Measurements from ENCODE around the gene DHRS2. TPM values are rescaled to one million over a fixed set of nuclear protein-coding genes. Genes with fewer than 3 reads are reported as not detected.

DHRS2 gene
- total and polyA plus RNA-seq, 2 of the 13 experiments (the other 11 are each of a cell fraction or from before 2014, with no cell fraction given) = 1,621 to 3,021 TPM

GRCh38 chr14:23603103-23603502 lies 33.1 kb upstream of the DHRS2 start:
- no TSS peak for BruUV-seq (replicated peaks)
- no peaks in the 10 kb centered on the region for H3K27me3 ChIP-seq (ENCODE audit: control insufficient read depth in 1 of 2, insufficient read depth in 2 of 2, low read length in 2 of 2)
- no peak for DNase-seq (ENCODE audit: low spot score)
- H3K9ac ChIP-seq (ENCODE audit: insufficient read depth, low read depth, low read length) = 0 out of 2 replicates have a peak overlapping the region, but pooled peaks have one; percentile 9
- peaks cover 8% of the 10 kb centered on the region; the same call in 1 of the 2 replicates for H3K9me3 ChIP-seq (ENCODE audit: low read length)
- H3K79me2 ChIP-seq (ENCODE audit: insufficient read depth, low read length) = no peaks in the 10 kb centered on the region
- no peak overlapping the region for H2AFZ ChIP-seq (ENCODE audit: low read length)
- intact Hi-C loops (cut with micrococcal nuclease; ENCODE audit: unreplicated experiment) = no loop called here
- no peak; the same call in 2 of the 3 replicates for ATAC-seq
- no peak overlapping the region for H3K4me2 ChIP-seq (ENCODE audit: low read depth, low read length)
- H3K27ac ChIP-seq (ENCODE audit: extremely low read length, insufficient read depth, low read length) = peak overlapping the region; percentile 61
- no peak for FAIRE-seq
- WGBS (ENCODE audit: low lambda C conversion rate) = 89% methylated on average over 2 of the region's 2 CpGs
- H3K4me1 ChIP-seq (ENCODE audit: insufficient read depth, low read length) = peaks cover 77% of the 10 kb centered on the region
- ChIA-PET POLR2A (interaction anchor here (1.0 to 10.5 kb wide), 10 partner anchors 8 to 511 kb away, joined by 3 to 267 read pairs (median 5); partner anchors contain the start of genes ACIN1, AP1G2, C14orf119 and DCAF11), CTCF (ENCODE audit: low intra/inter-chr PET ratio, low total read pairs) (interaction anchor here (2.1 kb wide), 1 partner anchor 14 kb away, joined by 9 read pairs; no protein-coding TSS in a partner anchor)
- no peaks in the 10 kb centered on the region for H3K36me3 ChIP-seq (replicated peaks in 1 of 2; ENCODE audit: control insufficient read depth in 1 of 2, insufficient read depth in 2 of 2, low read length in 2 of 2)
- H4K20me1 ChIP-seq (ENCODE audit: insufficient read depth, low read length) = no peaks in the 10 kb centered on the region
- in situ Hi-C loops (cut with HindIII; ENCODE audit: extremely low pct_ligation_motif_present, low pct_unique_long_range_greater_than_20kb) = no loop called here
- no peak overlapping the region for H3K4me3 ChIP-seq (replicated peaks in 1 of 3; ENCODE audit: insufficient read depth in 1 of 3, low read depth in 2 of 3, low read length in 3 of 3)
- TF ChIP-seq ZBTB7A (CRISPR knock-in tag; IDR thresholded peaks at IDR 0.05) (peak; percentile 23; the same call in 1 of the 2 replicates), CAMTA2 (CRISPR knock-in tag; IDR thresholded peaks at IDR 0.05; ENCODE audit: borderline replicate concordance) (peak; percentile 28; the same call in 1 of the 2 replicates), LBX2 (CRISPR knock-in tag; IDR thresholded peaks at IDR 0.05; ENCODE audit: borderline replicate concordance) (peak; percentile 72; the same call in 1 of the 2 replicates), REXO4 (CRISPR knock-in tag; IDR thresholded peaks at IDR 0.05; ENCODE audit: borderline replicate concordance) (no peak), MTA1 (CRISPR knock-in tag; IDR thresholded peaks at IDR 0.05; ENCODE audit: borderline replicate concordance) (0 out of 2 replicates have a peak, but pooled peaks have one; percentile 11), ZSCAN21 (CRISPR knock-in tag; IDR thresholded peaks at IDR 0.05; ENCODE audit: borderline replicate concordance) (0 out of 2 replicates have a peak, but pooled peaks have one; percentile 9), NRL (CRISPR knock-in tag; IDR thresholded peaks at IDR 0.05; ENCODE audit: borderline replicate concordance) (0 out of 2 replicates have a peak, but pooled peaks have one; percentile 11), PATZ1 (CRISPR knock-in tag; IDR thresholded peaks at IDR 0.05) (no peak), SALL2 (CRISPR knock-in tag; IDR thresholded peaks at IDR 0.05) (no peak), ATF7 (IDR thresholded peaks at IDR 0.05) (no peak), ATF7 (CRISPR knock-in tag; IDR thresholded peaks at IDR 0.05) (0 out of 2 replicates have a peak, but pooled peaks have one; percentile 32), ZNF446 (CRISPR knock-in tag; IDR thresholded peaks at IDR 0.05) (peak; percentile 65; the same call in 1 of the 2 replicates), ZNF703 (CRISPR knock-in tag; IDR thresholded peaks at IDR 0.05; ENCODE audit: borderline replicate concordance) (0 out of 2 replicates have a peak, but pooled peaks have one; percentile 17), ZBTB46 (CRISPR knock-in tag; IDR thresholded peaks at IDR 0.05; ENCODE audit: borderline replicate concordance) (peak; percentile 25; the same call in 1 of the 2 replicates), ZNF687 (CRISPR knock-in tag; IDR thresholded peaks at IDR 0.05) (peak; percentile 38; the same call in 1 of the 2 replicates)

All from HepG2 (cell line).